H1 (cell line): ENCODE results near the gene ASTN1.

Experiments
- EGR1 ChIP-seq: IDR thresholded peaks from 2 replicates; pipeline ENCODE4 v1.6.1; 2011; ENCODE audit warnings: low read depth, low read length, borderline replicate concordance
- GABPA ChIP-seq: IDR thresholded peaks from 2 replicates; pipeline ENCODE4 v1.6.1; 2011; ENCODE audit warnings: mild to moderate bottlenecking, low read length, moderate library complexity, borderline replicate concordance; ENCODE audit not compliant: insufficient read depth
- POLR2A ChIP-seq, 2 experiments: IDR thresholded peaks; 1 replicate in 1 of 2; 2 replicates in 1 of 2; pipeline ENCODE4 v1.6.1; 2011; ENCODE audit warnings: low read depth in 2 of 2, low read length in 2 of 2, mild to moderate bottlenecking in 2 of 2; ENCODE audit errors: control extremely low read depth in 1 of 2
- POLR2AphosphoS5 ChIP-seq: IDR thresholded peaks from 2 replicates; pipeline ENCODE4 v1.6.1; 2011; ENCODE audit warnings: low read depth, low read length
- TAF7 ChIP-seq: optimal IDR thresholded peaks from 2 replicates; pipeline ENCODE3; 2011; ENCODE audit warnings: low read depth, mild to moderate bottlenecking, inconsistent platforms, low read length, moderate library complexity, borderline replicate concordance

GRCh38 chr1:176932114-176933104 is 232.1 kb downstream of the ASTN1 start:
- TF ChIP-seq GABPA, result no peak
- TF ChIP-seq EGR1, result no peak
- no peak for TF ChIP-seq TAF7
- no peak for TF ChIP-seq POLR2A (IDR thresholded peaks at IDR 0.05; ENCODE audit: control extremely low read depth in 1 of 2, low read depth in 2 of 2, low read length in 2 of 2)
- no peak for TF ChIP-seq POLR2AphosphoS5
